Measurements from ENCODE around the gene IL16. TPM values are rescaled to one million over a fixed set of nuclear protein-coding genes. Genes with fewer than 3 reads are reported as not detected.
A peak's percentile ranks its signal among the peaks of the same experiment; 100 is the strongest.

Gene IL16
- total RNA-seq, 3 donors from 2014 or later (not counting 1 experiment from before 2014, with no cell fraction given), result 98.1 to 153 (median 114) TPM

DNA sequence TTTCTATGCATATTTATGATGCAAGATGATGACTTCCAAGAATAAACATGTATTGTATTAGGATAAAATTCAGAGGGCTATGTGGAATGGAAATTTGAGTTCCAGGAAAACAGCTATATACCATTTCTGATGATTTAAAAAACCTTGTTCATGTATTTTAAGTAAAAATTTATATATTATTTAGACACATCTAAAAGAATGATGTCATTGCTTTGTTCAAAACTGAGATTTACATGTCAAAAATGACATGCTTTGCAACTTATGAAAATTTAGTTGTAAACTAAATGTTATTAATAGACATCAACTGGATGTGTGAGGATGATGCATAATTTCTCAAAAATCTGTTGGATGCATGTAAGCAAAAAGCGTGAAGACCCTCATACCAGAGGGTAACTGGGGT, 125.0 kb downstream of the IL16 start:
- no peak for ATAC-seq
- peaks cover 14% of the 10 kb centered on the region for H3K4me1 ChIP-seq (ENCODE audit: control insufficient read depth, insufficient read depth, low read length)
- Mint-ChIP-seq H3K36me3 (no peaks in the 10 kb centered on the region), H3K27me3 (ENCODE audit: low read depth in 2 of 2) (no peaks in the 10 kb centered on the region), H3K4me1 (peaks cover 18% of the 10 kb centered on the region in 2 donors), H3K4me3 (no peak overlapping the region), H3K27ac (no peak overlapping the region), H3K9me3 (no peaks in the 10 kb centered on the region)
- peaks cover 14% of the 10 kb centered on the region for H3K36me3 ChIP-seq (ENCODE audit: control insufficient read depth, insufficient read depth, low read length)
- H3K27me3 ChIP-seq (ENCODE audit: control insufficient read depth, insufficient read depth, low read length), result no peaks in the 10 kb centered on the region
- H3K4me3 ChIP-seq (ENCODE audit: low read length), result no peak overlapping the region
- H3K27ac ChIP-seq (ENCODE audit: low read length), result no peak overlapping the region
- WGBS (ENCODE audit: insufficient coverage), result 96% methylated on average over 1 of the region's 1 CpG
- TF ChIP-seq, protein P1, sequence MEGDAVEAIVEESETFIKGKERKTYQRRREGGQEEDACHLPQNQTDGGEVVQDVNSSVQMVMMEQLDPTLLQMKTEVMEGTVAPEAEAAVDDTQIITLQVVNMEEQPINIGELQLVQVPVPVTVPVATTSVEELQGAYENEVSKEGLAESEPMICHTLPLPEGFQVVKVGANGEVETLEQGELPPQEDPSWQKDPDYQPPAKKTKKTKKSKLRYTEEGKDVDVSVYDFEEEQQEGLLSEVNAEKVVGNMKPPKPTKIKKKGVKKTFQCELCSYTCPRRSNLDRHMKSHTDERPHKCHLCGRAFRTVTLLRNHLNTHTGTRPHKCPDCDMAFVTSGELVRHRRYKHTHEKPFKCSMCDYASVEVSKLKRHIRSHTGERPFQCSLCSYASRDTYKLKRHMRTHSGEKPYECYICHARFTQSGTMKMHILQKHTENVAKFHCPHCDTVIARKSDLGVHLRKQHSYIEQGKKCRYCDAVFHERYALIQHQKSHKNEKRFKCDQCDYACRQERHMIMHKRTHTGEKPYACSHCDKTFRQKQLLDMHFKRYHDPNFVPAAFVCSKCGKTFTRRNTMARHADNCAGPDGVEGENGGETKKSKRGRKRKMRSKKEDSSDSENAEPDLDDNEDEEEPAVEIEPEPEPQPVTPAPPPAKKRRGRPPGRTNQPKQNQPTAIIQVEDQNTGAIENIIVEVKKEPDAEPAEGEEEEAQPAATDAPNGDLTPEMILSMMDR (IDR thresholded peaks at IDR 0.05), result no peak
- intact Hi-C loops (cut with micrococcal nuclease), result loop anchor here (5.0 kb wide), 1 partner anchor 34 kb away; no protein-coding TSS in a partner anchor
- no peaks in the 10 kb centered on the region for H3K9me3 ChIP-seq (ENCODE audit: control insufficient read depth, insufficient read depth, low read length)
- DNase-seq, result no peak

DNA sequence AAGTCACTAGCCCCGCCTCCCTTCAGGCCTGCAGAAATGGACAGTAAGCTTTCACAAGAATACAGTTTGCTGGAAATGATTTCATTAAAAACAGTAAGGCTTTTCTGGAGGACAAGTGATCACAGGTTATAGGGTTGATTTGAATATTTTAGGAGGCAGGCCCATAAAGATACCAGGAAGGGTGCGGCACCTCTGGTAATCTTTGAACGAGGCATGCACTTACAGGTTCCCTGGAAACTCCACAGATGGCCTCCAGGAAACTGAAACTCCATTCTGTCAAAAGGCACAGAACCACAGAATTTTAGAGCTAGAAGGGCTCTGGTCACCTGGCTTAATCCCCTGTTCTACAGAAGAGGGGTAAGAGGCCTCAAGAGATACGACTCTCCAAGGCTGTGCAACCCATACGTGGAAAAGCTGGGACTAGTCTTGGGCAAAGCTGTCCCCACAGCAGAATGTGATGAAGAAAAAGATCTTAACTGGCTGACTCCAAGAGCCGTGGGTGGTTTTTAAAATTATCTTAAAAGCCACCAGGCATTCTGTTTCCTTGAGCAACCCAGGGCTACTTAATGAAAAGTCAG, 126.1 kb downstream of the IL16 start:
- no peak overlapping the region for H3K27ac ChIP-seq (ENCODE audit: low read length)
- no peaks in the 10 kb centered on the region for H3K27me3 ChIP-seq (ENCODE audit: control insufficient read depth, insufficient read depth, low read length)
- no peak overlapping the region for H3K4me3 ChIP-seq (ENCODE audit: low read length)
- peak overlapping the region; percentile 49 for H3K4me3 Mint-ChIP-seq
- H3K27me3 Mint-ChIP-seq (ENCODE audit: low read depth in 2 of 2), result no peaks in the 10 kb centered on the region
- H3K4me1 ChIP-seq (ENCODE audit: control insufficient read depth, insufficient read depth, low read length), result peaks cover 14% of the 10 kb centered on the region
- H3K9me3 ChIP-seq (ENCODE audit: control insufficient read depth, insufficient read depth, low read length), result no peaks in the 10 kb centered on the region
- H3K4me1 Mint-ChIP-seq, result peaks cover 17 to 18% of the 10 kb centered on the region in 2 donors
- H3K36me3 Mint-ChIP-seq, result no peaks in the 10 kb centered on the region
- H3K27ac Mint-ChIP-seq, result no peak overlapping the region
- intact Hi-C loops (cut with micrococcal nuclease), result loop anchor here (5.0 kb wide), 1 partner anchor 35 kb away; no protein-coding TSS in a partner anchor
- H3K9me3 Mint-ChIP-seq, result no peaks in the 10 kb centered on the region
- H3K36me3 ChIP-seq (ENCODE audit: control insufficient read depth, insufficient read depth, low read length), result peaks cover 11% of the 10 kb centered on the region
- TF ChIP-seq, protein P1 (IDR thresholded peaks at IDR 0.05), result no peak
- ATAC-seq (no peak), DNase-seq (no peak)
- WGBS (ENCODE audit: insufficient coverage), result 87% methylated on average over 6 of the region's 6 CpGs

DNA sequence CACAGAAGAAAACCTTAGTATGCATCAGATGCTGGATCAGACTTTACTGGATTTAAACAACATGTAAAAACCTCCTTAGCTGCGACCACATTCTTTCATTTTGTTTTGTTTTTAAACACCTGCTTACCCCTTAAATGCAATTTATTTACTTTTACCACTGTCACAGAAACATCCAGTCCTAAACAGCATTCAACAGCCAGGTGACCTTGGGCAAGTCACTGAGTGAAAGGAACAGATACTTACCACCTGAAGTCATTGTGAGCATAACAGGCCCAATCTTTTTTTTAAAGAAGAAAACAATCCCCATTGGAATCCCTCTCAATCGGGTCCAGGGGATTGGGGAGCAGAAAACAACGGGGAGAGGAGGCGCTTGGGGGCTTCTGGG, 126.9 kb downstream of the IL16 start:
- DNase-seq (no peak), ATAC-seq (no peak)
- H3K27ac Mint-ChIP-seq, result peak overlapping the region; percentile 68 to 90
- intact Hi-C loops (cut with micrococcal nuclease), result loop anchor here (5.0 kb wide), 1 partner anchor 36 kb away; no protein-coding TSS in a partner anchor
- Histone ChIP-seq H3K4me1 (ENCODE audit: control insufficient read depth, insufficient read depth, low read length) (peaks cover 14% of the 10 kb centered on the region), H3K36me3 (ENCODE audit: control insufficient read depth, insufficient read depth, low read length) (peaks cover 5% of the 10 kb centered on the region), H3K4me3 (ENCODE audit: low read length) (peak overlapping the region; percentile 67), H3K9me3 (ENCODE audit: control insufficient read depth, insufficient read depth, low read length) (no peaks in the 10 kb centered on the region), H3K27ac (ENCODE audit: low read length) (no peak overlapping the region), H3K27me3 (ENCODE audit: control insufficient read depth, insufficient read depth, low read length) (no peaks in the 10 kb centered on the region)
- TF ChIP-seq, protein P1 (IDR thresholded peaks at IDR 0.05), result no peak
- WGBS (ENCODE audit: insufficient coverage), result 15% methylated on average over 4 of the region's 4 CpGs
- H3K4me3 Mint-ChIP-seq, result peak overlapping the region; percentile 94
- no peaks in the 10 kb centered on the region for H3K27me3 Mint-ChIP-seq (ENCODE audit: low read depth in 2 of 2)
- peaks cover 17 to 18% of the 10 kb centered on the region in 2 donors for H3K4me1 Mint-ChIP-seq
- no peaks in the 10 kb centered on the region for H3K36me3 Mint-ChIP-seq
- H3K9me3 Mint-ChIP-seq, result no peaks in the 10 kb centered on the region

Measured in natural killer cell (primary cell).